Measurements from ENCODE around the gene RPS15. TPM values are rescaled to one million over a fixed set of nuclear protein-coding genes. Genes with fewer than 3 reads are reported as not detected.

The RPS15 gene
- total and polyA plus RNA-seq, 9 of the 15 experiments (the other 6 are each of a cell fraction or from before 2014, with no cell fraction given), result 605 to 2,791 (median 957) TPM

DNA sequence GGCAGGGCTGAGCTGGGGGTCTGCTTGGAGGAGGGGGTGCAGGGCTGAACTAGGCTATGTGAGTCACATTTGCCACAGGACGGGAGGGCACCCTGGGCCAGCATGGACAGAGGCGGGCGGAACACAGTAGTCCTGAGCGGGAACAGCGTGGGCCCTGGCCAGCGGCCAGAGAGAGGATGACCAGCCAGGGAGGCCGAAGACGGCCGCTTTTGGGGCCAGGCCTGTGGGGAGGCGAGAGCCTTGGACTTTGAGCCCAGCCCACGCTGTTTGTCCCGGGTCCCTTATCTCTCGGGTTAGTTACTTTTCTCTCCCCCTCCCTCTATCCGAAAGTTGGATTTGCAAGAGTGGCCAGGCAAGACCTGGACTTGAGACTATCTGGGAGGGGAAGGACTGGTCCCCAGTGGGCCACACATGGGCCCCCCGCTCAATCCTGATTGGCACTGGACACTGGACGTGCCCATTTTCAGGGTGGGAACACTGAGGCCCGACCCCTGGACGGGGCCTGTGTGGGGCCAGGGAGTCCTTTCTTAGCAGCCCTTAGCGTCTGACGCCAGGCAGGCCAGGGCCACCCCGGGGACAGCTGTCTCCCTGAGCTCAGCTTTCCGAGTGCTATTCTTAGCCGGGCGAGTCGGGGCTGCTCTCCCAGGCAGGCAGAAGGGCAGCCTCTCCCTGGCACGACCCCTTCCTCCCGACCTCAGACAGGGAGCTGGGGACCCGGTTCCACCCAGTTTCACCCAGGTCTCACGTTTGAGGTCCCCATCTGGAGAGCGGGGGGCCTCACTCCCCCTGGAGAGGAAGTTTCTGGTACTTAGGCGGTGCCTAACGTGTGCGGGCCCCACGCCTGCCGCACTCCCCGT lies 37.7 kb upstream of the RPS15 start (continued):
- TF ChIP-seq MYNN (IDR thresholded peaks at IDR 0.05) (peak; percentile 13; the same call in 1 of the 2 replicates), MYNN (CRISPR knock-in tag; IDR thresholded peaks at IDR 0.05) (no peak), KLF10 (CRISPR knock-in tag; IDR thresholded peaks at IDR 0.05) (no peak), TAF9B (IDR thresholded peaks at IDR 0.05; ENCODE audit: partially characterized antibody) (no peak), ZNF280B (CRISPR knock-in tag; IDR thresholded peaks at IDR 0.05) (no peak), KDM1A (IDR thresholded peaks at IDR 0.05) (peak; percentile 95 to 99), ZNF444 (CRISPR knock-in tag; IDR thresholded peaks at IDR 0.05) (peak; percentile 68; the same call in 1 of the 2 replicates), MIER1 (IDR thresholded peaks at IDR 0.05; ENCODE audit: low read depth) (0 out of 2 replicates have a peak, but pooled peaks have one; percentile 29), ZNF143 (CRISPR knock-in tag; IDR thresholded peaks at IDR 0.05) (no peak), ESRRA (IDR thresholded peaks at IDR 0.05; ENCODE audit: borderline replicate concordance, low read depth) (0 out of 2 replicates have a peak, but pooled peaks have one; percentile 43), MEIS2 (IDR thresholded peaks at IDR 0.05; ENCODE audit: partially characterized antibody) (no peak), NFXL1 (CRISPR knock-in tag; IDR thresholded peaks at IDR 0.05) (no peak), RFX5 (IDR thresholded peaks at IDR 0.05; ENCODE audit: low read depth, low read length) (no peak), NR2C2 (CRISPR knock-in tag; IDR thresholded peaks at IDR 0.05) (no peak), NR2C2 (tag; IDR thresholded peaks at IDR 0.05) (no peak), ZNF512 (tag; IDR thresholded peaks at IDR 0.05) (no peak), SMAD2 (IDR thresholded peaks at IDR 0.05; ENCODE audit: low read depth, low read length) (no peak), FOXJ3 (CRISPR knock-in tag; IDR thresholded peaks at IDR 0.05) (no peak), TRIM24 (IDR thresholded peaks at IDR 0.05) (no peak), CXXC5 (CRISPR knock-in tag; IDR thresholded peaks at IDR 0.05) (no peak; the same call in 1 of the 2 replicates), NONO (IDR thresholded peaks at IDR 0.05; ENCODE audit: low read depth in 2 of 2, low read length in 1 of 2) (no peak)
- TF ChIP-seq, protein P1, sequence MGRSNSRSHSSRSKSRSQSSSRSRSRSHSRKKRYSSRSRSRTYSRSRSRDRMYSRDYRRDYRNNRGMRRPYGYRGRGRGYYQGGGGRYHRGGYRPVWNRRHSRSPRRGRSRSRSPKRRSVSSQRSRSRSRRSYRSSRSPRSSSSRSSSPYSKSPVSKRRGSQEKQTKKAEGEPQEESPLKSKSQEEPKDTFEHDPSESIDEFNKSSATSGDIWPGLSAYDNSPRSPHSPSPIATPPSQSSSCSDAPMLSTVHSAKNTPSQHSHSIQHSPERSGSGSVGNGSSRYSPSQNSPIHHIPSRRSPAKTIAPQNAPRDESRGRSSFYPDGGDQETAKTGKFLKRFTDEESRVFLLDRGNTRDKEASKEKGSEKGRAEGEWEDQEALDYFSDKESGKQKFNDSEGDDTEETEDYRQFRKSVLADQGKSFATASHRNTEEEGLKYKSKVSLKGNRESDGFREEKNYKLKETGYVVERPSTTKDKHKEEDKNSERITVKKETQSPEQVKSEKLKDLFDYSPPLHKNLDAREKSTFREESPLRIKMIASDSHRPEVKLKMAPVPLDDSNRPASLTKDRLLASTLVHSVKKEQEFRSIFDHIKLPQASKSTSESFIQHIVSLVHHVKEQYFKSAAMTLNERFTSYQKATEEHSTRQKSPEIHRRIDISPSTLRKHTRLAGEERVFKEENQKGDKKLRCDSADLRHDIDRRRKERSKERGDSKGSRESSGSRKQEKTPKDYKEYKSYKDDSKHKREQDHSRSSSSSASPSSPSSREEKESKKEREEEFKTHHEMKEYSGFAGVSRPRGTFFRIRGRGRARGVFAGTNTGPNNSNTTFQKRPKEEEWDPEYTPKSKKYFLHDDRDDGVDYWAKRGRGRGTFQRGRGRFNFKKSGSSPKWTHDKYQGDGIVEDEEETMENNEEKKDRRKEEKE (IDR thresholded peaks at IDR 0.05; ENCODE audit: borderline replicate concordance in 1 of 2, control insufficient read depth in 1 of 2, low read depth in 2 of 2, low read length in 1 of 2), result no peak

Measured in K562 (cell line).